NCI-H345 (cell line): Measurements from ENCODE around the gene LMF2.

Experiments used
- DNase-seq: peaks from one replicate; lab custom pipeline; 2025; lab: John Stamatoyannopoulos, UW

LMF2 gene

DNA sequence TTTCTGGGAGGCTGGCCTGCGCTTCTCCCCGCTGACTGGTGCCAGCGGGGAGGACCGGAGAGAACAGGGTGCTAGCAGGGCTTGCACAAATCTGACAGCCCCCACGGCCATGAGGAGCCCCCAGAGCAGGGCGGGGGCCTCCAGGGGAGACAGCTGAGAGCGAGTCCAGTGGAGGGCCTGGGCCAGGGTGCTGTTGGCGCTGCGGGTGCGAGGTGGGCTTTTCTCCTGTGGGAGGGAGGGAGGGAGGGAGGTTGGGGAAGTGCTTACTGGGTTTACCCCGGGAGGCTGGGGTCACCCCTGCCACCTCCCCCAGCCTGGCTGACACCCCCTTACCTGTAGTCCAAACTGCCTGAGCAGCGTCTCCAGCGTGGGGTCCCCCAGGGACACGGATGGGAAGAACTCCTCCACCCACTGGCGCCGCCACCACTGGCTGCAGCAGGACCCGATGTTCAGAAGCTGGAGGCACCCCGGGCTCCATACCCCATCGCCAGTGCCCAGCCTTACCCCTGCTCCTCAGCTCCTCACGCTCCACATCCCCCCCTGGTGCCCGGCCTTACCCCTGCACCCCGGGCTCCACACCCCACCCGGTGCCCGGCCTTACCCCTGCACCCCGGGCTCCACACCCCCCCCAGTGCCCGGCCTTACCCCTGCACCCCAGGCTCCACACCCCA, 3.9 kb downstream of the LMF2 start:
- no peak for DNase-seq

DNA sequence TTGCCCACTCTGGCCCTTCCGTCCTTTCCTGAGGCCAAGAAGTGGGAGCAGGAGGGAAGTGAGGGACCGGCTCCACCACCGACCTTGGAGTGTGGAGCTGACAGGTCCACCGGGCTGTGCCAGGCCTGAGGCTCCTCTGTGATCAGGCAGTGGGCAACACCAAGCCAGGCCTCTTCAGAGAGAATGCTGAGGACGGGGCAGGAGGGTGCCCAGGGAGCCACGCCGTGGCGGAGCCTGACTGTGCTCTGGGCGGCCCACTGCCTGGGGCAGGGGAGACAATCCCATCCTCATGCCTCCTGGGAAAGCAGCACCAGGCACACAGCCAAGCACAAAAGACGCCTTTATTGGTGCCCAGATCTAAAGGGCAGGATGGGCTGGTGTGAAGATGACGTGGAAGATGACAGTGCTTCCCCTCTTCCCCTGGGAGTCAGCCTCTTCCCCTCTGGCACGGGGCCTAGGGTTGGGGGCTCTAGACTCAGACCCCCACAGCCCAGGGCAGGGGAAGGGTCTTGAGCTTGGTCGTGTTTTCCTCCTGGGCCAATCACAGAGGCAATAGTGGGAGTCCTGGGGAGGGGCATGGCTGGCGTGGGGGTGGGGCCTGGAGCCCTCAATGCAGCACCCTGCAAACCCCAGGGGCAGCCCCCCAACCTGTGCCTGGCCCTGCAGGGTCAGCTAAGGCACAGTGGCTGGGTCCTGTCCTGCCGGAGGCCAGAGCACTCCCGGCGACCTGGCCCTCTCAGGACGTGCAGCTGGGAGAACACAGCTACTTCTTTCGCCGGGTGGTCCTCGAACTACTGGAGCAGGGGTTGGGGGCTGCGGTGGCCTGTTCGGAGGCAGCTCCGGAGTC, 4.7 kb downstream of the LMF2 start:
- DNase-seq: no peak

DNA sequence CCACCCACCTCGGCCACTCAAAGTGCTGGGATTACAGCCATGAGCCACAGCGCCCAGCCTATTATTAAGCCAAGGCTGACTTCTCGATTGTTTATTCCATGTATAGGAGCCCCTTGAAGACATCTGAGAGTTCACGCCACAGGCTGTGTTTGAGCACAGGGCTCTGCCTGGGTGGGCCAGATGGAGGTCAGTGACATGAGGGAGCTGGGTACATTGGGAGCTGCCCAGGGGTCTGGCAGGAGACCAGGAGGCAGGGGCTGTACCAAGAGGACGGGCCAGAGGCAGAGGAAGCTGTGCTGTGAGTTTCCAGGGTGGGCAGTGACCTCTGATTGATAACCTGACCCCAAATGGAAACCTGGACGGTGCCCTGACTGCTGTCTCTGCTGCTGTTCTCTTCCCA, 5.4 kb downstream of the LMF2 start:
- DNase-seq: no peak

DNA sequence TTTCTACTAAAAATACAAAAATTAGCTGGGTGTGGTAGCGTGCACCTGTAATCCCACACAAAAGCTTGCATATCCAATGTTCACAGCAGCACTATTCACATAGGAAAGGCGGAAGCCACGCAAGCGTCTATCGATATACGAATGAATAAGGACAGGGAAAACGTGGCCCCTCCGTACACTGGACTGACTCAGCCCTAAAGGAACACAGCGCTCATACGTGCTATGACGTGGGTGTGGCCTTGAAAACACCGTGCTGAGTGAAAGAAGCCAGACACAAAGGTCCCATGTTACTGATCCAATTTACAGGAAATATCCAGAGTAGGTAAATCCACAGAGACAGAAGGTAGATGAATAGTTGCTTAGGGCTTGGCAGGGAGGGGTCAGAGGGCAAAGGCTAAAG, 7.0 kb downstream of the LMF2 start:
- no peak for DNase-seq

DNA sequence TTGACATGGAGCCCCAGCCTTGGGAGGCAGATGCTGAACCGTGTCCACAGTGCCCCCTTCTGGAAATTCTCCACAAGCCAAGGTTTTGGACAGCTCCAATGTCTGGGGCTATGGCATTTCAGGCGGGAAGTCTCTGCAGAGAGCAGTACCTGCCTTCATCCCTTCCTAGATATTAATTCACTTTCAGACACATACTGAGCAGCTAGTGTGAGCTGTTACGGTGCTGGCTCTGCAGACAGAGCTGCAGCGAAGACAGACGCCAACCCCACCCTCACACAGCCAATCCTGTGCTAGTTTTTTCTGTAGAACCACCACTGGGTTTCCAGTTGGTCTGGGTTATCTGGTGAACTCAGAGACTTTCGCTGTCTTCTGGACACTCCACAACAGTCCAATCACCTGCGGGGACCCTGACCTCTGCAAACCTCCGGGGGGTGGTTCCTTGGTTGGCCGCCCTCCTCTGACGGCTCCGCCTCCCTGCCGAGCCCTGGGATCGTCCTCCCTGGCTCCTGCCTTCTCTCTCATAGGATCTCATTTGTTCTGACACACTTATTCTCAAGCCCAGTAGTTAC, 9.1 kb downstream of the LMF2 start:
- peak; percentile 65 for DNase-seq

DNA sequence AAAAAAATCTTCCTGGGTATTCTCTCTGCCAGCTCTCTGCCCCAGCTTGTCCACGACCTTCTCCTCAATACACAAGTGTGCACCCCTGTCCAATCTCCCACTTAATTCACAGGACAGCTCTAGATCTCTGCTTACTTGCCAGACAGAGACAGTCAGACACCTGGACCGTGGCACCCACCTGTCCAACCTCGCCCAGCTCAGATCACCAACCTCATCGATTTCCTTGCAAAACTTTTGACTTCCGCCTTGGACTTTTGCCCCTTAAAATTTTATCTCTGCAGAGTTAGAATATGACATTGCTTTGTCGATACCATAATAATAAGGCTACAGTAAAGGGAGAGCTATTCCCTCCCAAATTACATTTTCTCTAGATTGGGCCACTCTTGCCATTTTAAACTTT, 10.4 kb downstream of the LMF2 start:
- DNase-seq: no peak

DNA sequence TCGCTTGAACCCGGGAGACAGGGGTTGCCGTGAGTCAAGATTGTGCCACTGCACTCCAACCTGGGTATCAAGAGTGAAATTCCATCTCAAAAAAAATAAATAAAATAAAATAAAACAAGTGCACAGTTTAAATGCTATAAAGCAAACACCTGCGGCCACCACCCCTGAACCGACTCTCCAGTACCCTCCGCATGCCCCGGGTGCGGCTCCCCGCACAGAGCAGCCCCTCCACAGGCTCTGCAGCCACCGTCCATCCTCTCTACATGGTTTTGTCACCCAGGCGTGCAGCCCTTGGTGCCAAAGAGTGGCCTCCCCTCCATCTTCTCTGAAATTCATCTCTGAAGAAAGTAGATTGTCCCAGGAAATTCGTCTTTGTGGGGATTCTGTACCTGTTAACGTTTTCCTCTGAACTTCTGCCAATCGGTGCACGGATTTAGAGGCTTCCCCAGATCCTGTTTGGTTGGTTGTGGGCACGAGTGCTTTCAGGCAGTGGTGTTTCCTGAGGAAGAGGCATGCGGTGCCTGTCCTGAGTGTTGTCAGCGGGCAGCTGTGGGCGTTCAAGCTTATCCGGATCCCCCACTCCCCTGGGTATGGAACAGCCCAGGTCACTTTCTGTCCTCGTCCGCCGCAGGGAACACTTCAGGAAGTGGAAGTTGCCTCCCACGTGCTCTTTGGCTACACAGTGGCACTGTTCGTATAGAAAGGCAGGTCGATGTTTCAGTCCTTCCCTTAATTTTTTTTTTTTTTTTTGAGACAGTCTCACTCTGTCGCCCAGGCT, 16.8 kb downstream of the LMF2 start:
- no peak for DNase-seq

DNA sequence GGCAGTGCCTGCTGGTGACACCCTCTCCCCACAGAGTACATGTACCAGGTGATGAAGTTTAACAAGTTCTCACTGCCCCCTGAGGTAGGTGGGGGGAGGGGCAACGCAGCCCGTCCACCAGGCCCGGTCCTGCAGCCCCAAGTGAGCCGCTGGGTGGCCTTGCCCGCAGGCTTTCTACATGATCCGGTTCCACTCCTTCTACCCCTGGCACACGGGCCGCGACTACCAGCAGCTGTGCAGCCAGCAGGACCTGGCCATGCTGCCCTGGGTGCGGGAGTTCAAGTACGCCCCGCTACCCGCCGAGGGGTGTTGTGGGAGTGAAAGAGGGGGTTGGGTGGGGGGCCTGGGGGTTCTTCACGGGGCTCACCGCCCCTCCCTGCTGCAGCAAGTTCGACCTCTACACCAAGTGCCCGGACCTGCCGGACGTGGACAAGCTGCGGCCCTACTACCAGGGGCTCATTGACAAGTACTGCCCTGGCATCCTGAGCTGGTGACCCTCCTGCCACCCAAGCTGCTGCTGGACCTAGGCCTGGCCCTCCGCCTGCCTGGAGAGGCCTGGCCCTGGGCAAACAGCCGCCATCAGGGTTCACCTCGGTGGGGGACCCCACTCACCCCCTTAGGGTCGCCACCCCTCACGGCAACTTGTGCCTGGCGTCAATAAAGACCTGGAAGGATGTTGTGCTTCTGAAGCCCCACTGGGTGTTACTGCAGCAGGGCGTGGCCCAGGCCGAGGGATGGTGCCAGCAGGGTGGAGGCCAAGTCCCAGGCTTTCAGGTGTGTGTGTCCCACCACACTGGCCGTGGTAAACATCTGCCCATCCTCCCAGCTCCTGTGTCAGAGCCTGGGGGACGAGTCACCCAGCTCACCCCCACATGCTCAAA, 17.9 kb downstream of the LMF2 start:
- DNase-seq: no peak

DNA sequence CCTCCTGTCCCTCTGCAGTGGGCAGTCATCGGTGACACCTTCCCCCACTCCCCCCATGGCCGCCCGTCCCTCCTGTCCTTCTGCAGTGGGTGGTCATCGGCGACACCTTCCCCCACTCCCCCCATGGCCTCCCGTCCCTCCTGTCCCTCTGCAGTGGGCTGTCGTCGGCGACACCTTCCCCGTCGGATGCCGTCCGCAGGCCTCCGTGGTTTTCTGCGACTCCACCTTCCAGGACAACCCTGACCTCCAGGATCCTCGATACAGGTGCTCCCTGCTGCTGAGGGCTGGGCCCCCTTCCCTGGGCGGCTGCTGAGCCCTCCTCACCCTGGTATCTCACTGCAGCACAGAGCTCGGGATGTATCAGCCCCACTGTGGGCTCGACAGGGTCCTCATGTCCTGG, 18.6 kb downstream of the LMF2 start:
- DNase-seq: no peak

DNA sequence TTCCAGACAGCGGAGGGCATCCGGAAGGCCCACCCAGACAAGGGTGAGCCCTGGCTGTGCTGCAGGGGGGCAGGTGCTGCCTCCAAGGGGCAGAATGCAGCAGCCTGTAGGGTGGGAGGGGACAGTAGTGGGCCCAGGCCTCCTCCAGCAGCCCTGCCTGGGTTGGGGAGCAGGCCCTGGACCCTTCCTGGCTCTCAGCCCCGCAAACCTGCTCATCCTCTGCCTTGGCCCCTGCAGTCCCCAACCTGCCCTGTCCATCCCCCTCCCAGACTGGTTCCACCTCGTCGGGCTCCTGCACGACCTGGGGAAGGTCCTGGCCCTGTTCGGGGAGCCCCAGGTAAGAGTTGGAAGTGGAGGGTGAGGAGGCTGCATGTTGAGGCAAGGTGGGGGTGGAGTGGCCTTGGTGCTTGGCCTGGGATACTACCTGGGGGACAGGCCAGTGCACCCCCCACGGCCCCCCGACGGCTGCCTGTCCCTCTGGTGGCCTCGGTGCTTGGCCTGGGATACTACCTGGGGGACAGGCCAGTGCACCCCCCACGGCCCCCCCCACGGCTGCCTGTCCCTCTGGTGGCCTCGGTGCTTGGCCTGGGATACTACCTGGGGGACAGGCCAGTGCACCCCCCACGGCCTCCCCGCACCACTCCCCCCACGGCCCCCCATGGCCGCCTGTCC, 19.4 kb downstream of the LMF2 start:
- no peak for DNase-seq

DNA sequence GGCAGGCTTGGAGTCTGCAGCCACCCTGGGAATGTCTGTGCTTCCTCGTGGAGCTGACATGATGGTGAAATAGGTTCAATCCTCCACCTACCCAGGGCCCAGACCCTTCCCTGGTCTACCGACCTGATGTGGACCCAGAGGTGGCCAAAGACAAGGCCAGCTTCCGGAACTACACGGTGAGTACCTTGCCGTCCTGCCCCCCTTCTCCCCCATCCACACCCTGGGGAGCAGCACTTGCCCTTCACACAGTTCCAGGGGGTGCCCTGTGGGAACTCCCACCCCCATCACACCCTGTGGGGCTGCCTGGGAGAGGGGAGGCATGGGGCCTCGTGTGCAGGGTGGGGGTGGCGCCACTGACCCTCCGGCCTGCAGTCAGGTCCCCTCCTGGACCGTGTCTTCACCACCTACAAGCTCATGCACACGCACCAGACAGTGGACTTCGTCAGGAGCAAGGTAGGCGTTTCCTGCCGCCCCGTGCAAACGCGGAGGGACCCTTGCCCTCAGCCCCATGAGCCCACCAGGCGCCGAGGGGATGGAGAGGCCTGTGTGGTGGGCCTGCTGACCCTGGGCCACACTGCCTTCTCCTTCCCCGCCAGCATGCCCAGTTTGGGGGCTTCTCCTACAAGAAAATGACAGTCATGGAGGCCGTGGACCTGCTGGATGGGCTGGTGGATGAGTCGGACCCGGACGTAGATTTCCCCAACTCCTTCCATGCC, 20.1 kb downstream of the LMF2 start:
- no peak for DNase-seq

DNA sequence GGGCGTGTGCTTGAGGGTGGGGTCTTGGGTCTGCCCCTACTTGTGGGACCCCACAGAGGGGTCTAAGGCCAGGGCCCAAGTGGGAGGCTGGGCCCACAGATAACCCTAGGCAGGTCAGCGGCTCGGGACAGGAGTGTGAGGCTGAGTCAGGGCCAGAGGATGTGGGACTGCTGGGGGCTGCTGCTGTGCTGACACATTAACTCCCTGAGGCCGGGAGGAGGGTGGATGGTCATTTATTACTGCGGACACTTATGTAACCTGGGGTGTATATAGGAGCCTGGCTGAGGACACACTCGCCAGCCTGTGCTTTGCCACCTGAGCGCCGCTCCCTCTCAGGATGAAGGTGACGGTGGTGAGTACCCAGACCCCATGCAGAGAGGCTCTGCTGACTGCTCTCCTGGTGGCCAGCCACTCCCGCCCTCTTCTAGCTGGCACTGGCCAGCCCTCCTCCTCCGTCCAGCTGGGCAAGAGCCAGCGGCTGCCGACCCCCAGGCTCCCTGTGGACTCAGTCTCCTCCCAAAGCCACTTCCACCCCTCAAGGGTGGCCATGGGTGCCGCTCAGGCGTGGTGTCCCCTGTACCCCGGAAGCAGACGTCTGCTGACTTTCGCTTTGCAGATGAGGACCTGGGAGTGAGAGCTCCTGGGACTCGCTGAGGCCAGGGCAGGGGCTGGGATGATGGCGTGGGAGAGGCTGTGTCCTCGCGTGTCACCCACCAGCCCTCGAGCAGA, 20.8 kb downstream of the LMF2 start, which contains the start of gene MIOX:
MIOX (plus strand) TSS at position 299 of the 729 bp plus-strand sequence; CDS start at position 338, 39 bp downstream.
- DNase-seq: no peak

DNA sequence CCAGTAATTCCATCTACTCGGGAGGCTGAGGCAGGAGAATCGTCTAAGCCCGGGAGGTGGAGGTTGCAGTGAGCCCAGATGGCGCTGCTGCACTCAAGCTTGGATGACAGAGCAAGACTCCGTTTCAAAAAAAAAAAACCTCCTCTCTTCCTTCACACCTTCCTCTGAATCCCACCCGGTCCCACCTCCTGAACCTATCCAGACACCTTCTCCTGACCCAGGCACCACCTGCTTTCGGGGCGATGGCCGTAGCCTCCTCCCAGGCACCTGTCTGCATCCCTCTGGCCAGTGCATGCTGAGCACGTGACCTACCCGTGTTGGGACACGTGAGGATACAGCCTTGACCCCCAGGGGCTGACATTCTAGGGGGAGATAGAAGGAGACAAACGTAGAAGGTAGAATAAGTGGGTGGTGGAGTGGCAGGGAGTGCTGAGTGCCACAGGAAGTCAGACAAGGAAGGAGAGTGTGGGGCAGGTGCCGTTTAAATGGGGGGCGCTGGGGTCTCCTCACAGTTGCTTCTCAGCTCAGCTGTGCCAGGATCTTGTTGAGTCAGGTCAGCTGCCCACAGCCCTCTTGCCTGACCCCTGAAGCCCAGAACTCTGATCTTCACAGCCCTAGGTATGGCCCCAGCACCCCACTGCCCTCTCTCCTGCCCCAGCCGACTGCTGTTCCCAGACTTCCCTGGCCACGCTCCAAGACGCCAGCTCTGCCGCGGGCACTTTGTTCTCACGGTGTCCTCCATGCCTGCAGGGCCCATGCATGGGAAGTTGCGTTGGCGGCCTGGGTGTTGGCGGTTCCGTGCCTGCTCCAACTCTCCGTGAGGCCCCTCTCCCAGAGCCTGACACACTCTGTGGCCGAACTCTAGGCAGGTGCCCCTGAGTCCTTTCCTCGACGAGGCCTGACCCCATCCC, 22.0 kb downstream of the LMF2 start:
- peak; percentile 24 for DNase-seq

DNA sequence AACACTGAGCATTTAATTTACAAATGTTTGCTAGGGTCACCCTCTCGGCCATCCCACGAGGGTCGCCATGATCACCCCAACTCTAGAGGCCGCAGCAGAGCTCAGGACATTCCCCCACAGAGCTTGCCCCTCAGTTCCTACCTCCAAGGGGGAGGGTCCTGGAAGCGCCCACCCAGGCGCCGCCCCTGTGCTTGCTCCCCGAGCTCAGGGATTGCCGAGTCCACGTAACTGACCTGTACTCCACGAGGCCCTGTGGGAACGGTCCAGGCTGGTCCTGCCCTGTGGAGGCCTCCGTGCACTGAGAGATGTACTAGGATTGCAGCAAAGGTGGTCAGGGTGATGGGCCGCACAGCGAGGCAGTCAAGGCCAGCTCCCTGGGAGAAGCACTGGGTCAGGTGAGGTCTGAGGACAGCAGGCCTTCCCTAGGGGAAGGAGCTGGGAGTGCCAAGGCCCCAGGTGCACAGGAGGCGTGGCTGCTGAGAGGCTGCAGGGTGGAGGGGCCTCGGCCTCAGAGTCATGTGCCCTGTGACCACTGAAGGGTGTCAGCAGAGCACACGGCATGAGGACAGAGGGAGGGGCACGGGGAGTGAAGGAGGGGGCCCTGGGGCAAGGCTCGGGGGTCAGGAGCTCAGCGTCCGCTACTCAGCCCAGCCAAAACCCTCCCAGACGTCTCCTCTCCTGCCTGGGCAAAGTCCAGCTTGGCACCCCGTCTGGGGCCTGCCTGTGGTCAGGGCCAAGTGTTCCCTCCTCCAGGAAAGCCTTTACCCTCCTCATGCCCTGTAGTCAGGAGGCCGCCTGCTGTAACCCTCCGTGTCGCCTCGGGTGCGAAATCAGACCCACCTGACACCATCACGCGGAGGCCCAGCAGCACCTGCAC, 23.3 kb downstream of the LMF2 start:
- no peak for DNase-seq

DNA sequence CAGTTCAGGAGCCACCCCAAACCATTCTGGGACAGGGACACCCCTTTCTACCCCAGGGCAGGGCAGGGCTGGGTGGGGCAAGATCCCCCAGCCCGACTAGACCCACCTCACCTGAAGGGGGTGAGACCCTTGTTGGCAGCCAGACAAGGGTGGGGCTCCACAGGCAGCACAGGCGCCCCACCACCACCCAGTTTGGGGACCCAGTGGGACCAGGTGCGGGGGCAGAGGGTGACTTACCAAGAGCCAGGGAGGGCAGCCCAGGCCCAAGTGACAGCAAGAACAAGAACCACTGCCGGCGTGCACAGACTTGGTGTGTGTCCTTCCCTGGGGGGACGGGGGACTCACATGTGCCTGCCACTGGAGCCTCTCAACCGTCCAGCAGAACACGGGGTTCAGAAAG, 23.9 kb downstream of the LMF2 start:
- no peak for DNase-seq

DNA sequence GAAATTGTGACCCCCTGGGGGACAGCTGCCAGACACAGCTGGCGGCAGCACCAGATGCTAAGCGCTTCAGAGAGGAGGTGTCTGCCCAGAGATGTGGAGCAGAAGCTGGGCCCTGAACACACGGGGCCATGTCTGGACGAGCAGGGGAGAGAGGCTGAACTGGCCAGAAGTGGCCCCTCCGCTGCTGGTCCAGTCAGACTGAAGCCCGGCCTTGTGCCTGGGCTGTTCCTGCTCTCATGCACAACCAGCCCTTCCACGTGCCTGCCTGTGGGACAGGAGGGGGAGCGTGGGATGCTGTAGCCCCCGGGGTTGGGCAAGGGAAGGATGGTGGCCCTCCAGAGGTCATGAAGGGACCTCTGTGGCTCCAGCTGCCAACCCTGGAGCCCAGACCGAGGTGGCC, 24.4 kb downstream of the LMF2 start:
- DNase-seq: no peak
